Gastroesophageal sphincter (tissue), 4 donors: ENCODE data around the gene LSM2. TPM values are rescaled to one million over a fixed set of nuclear protein-coding genes. Genes with fewer than 3 reads are reported as not detected.
A peak's percentile ranks its signal among the peaks of the same experiment; 100 is the strongest.
"Not testable (repeated sequence)": the region's sequence is repeated elsewhere in the genome, so short reads cannot be mapped to it uniquely, and the experiment has no call there.

ENCODE experiments used
- ATAC-seq: fragments of 150-250 bp; one replicate; pipeline ENCODE4 v1.9.1; 2016; ENCODE audit warnings: mild to moderate bottlenecking, moderate library complexity
- H3K27ac ChIP-seq, 4 donors: fragments of 200-600 bp; sonication (generic) in 3 of 4; 1 replicate in 3 of 4; 2 replicates in 1 of 4; pipeline ENCODE4 v1.5.1; 2016 to 2019
- H3K27me3 ChIP-seq: fragments of 200-600 bp; sonication (generic); one replicate; pipeline ENCODE4 v1.5.1; 2019
- H3K36me3 ChIP-seq, 2 donors: fragments of 200-600 bp; sonication (generic); one replicate each; pipeline ENCODE4 v1.5.1; 2019; ENCODE audit warnings: control low read depth in 1 of 2
- H3K4me1 ChIP-seq, 3 donors: fragments of 200-600 bp; sonication (generic); 1 replicate in 2 of 3; 2 replicates in 1 of 3; pipeline ENCODE4 v1.5.1; 2016 to 2019; ENCODE audit warnings: control low read depth in 2 of 3
- H3K4me3 ChIP-seq, 2 donors: fragments of 200-600 bp; sonication (generic); one replicate each; pipeline ENCODE4 v1.5.1; 2019; ENCODE audit warnings: mild to moderate bottlenecking in 1 of 2, moderate library complexity in 1 of 2
- H3K9me3 ChIP-seq, 3 donors: fragments of 200-600 bp; sonication (generic); one replicate each; pipeline ENCODE4 v1.5.1; 2017 to 2019; ENCODE audit warnings: control low read depth in 2 of 3
- CTCF ChIP-seq, 4 experiments: fragments of 200-600 bp in 2 of 4; fragments of 450-650 bp in 2 of 4; sonication (generic) in 1 of 4; IDR thresholded peaks; one replicate each; pipeline ENCODE4 v1.5.1; 2017 to 2019; ENCODE audit warnings: antibody characterized with exemption in 4 of 4, mild to moderate bottlenecking in 2 of 4, moderate library complexity in 2 of 4
- EP300 ChIP-seq: sonication (generic); formaldehyde crosslinking; IDR thresholded peaks from one replicate; pipeline ENCODE4 v1.6.1; 2017; ENCODE audit warnings: antibody characterized with exemption, mild to moderate bottlenecking
- POLR2A ChIP-seq, 2 donors: fragments of 450-650 bp; IDR thresholded peaks; one replicate each; pipeline ENCODE4 v1.6.1; 2017; ENCODE audit warnings: antibody characterized with exemption in 2 of 2, mild to moderate bottlenecking in 2 of 2, moderate library complexity in 1 of 2
- POLR2AphosphoS5 ChIP-seq: sonication (generic); formaldehyde crosslinking; IDR thresholded peaks from one replicate; pipeline ENCODE4 v1.6.1; 2017; ENCODE audit warnings: antibody characterized with exemption
- WGBS, 2 donors: methylation state at CpG; one replicate each; pipeline ENCODE4 v1.1.5; 2018; ENCODE audit warnings: low coverage in 1 of 2; 5-methylcytosine and 5-hydroxymethylcytosine counted together
- total RNA-seq, 4 donors: library from RNA; depleted of rRNA; stranded (reverse); fragments of >200 nt; gene quantifications; one replicate each; pipeline ENCODE4 v1.1.0, GENCODE V29; 2016

LSM2 gene
- total RNA-seq, 4 donors from 2014 or later: 18.0 to 31.7 (median 28.5) TPM

GRCh38 chr6:31813465-31813849, 6.7 kb upstream of the LSM2 start:
- 92 to 98% methylated on average over 7 of the region's 7 CpGs for WGBS, 2 donors
- ATAC-seq: no peak
- TF ChIP-seq POLR2A (IDR thresholded peaks at IDR 0.05): no peak
- H3K27me3 ChIP-seq: no peaks in the 10 kb centered on the region
- peaks cover 3 to 23% (median 7%) of the 10 kb centered on the region in 3 donors for H3K4me1 ChIP-seq
- H3K36me3 ChIP-seq: no peaks in the 10 kb centered on the region
- H3K27ac ChIP-seq: peak overlapping the region; percentile 85 to 100 (median 94)
- H3K4me3 ChIP-seq: peak overlapping the region in 1 of 2 donors; percentile 60
- H3K9me3 ChIP-seq: no peaks in the 10 kb centered on the region

DNA sequence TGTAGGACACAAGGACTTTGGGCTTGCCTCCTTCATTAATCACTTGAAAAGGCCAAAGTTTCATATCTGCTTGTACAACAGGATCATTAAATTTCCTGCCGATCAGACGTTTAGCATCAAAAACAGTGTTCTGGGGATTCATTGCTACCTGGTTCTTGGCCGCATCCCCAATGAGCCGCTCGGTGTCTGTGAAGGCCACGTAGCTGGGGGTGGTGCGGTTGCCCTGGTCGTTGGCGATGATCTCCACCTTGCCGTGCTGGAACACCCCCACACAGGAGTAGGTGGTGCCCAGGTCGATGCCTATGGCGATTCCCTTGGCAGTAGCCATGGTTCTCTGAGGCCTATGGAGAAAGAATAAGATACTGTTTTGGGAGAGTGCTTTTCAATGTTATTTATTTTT, 4.9 kb upstream of the LSM2 start:
- no peak for TF ChIP-seq EP300
- no peak for TF ChIP-seq POLR2A (IDR thresholded peaks at IDR 0.05)
- no peak for TF ChIP-seq POLR2AphosphoS5
- TF ChIP-seq CTCF (IDR thresholded peaks at IDR 0.05): no peak
- no peak for ATAC-seq
- 94 to 96% methylated on average over 6 of the region's 12 CpGs for WGBS, 2 donors

DNA sequence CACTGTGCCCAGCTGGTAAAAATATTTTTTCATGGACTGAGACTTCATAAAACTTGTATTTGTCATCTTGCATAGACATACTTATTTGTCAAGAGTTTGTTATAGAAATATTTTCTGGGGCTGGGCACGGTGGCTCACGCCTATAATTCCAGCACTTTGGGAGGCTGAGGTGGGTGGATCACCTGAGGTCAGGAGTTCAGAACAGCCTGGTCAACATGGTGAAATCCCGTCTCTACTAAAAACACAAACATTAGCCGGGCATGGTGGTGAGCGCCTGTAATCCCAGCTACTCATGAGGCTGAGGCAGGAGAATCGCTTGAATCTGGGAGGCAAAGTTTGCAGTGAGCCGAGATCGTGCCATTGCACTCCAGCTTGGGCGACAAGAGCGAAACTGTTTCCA, 1.8 kb upstream of the LSM2 start:
- not testable (repeated sequence) for H3K9me3 ChIP-seq, H3K4me3 ChIP-seq, ATAC-seq, H3K36me3 ChIP-seq, H3K27me3 ChIP-seq
- H3K27ac ChIP-seq: peak overlapping the region in 1 of 4 donors; percentile 93
- WGBS, 2 donors: 85 to 88% methylated on average over 3 to 10 of the region's 10 CpGs
- peaks cover 4 to 33% (median 7%) of the 10 kb centered on the region in 3 donors for H3K4me1 ChIP-seq

More for the DNA sequence above, 4.9 kb upstream of the LSM2 start:
- Histone ChIP-seq H3K4me3 (no peak overlapping the region), H3K36me3 (no peaks in the 10 kb centered on the region), H3K4me1 (peaks cover 3 to 22% (median 7%) of the 10 kb centered on the region in 3 donors), H3K27ac (no peak overlapping the region), H3K9me3 (no peaks in the 10 kb centered on the region), H3K27me3 (no peaks in the 10 kb centered on the region)

DNA sequence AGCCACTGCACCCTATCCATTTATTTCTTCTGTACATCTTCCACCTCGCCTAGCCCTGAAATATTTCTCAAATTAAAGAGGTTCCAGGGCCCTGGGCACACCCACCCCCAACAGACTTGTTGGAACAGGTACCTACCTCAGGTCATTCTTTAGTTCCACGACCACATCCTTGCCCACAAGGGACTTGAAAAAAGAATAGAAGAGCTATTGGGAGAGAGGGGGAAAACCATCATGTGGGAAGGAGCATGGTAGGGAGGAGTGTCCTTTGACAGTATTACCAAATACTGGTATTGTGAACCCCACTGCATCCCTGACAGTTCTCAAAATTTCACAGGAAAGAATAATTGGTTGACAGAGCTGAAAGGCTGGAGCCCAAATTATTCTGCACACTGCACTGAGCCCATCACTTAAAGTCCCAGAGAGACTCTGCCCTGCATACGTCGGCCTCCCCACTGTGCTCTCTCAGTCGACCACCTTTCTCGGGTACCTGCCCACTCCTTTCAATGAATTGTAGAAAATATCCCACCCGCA, 762 bp downstream of the LSM2 start:
- WGBS, 2 donors: 3 to 12% methylated on average over 5 to 7 of the region's 7 CpGs
- ATAC-seq: peak; percentile 2
- TF ChIP-seq CTCF (IDR thresholded peaks at IDR 0.05): no peak
- no peak for TF ChIP-seq EP300
- no peak for TF ChIP-seq POLR2AphosphoS5
- TF ChIP-seq POLR2A (IDR thresholded peaks at IDR 0.05): no peak

DNA sequence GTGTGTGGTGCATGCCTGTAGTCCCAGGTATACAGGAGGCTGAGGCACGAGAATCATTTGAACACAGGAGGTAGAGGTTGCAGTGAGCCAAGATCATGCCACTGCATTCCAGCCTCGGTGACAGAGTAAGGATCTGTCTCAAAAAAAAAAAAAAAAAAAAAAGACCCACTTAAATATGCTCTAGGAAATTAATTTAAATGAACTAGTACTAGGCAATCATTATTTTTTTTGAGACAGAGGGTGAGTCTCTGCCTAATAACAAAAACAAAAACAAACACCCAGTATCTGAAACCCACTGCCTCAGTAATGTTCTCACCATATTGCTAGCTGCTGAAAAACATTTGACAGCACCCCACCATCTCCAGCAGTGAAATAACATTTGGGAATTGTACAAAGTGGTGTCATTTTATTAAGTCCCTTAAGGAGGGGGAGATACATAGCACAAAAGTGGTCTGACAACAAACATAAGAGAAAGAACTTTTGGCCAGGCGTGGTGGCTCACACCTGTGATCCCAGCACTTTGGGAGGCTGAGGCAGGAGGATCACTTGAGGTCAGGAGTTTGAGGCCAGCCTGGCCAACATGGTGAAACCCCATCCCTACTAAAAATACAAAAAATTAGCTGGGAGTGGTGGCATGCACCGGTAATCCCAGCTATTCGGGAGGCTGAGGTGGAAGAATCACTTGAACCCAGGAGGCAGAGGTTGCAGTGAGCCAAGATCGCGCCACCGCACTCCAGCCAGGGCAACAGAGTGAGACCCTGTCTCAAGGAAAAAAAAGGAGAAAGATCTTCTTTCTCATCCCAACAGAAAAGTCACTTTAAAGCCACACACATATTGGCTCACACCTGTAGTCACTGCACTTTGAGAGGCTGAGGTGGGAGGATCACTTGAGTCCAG, 5.5 kb downstream of the LSM2 start:
- not testable (repeated sequence) for H3K9me3 ChIP-seq, H3K27ac ChIP-seq, ATAC-seq, H3K27me3 ChIP-seq, H3K4me3 ChIP-seq
- WGBS, 2 donors: 86% methylated on average over 6 of the region's 8 CpGs; no CpG with 5 or more reads in 1 of the 2 donors
- H3K36me3 ChIP-seq: peaks cover 0 to 36% of the 10 kb centered on the region in 2 donors
- H3K4me1 ChIP-seq: peaks cover 3 to 18% (median 7%) of the 10 kb centered on the region in 3 donors

More for the DNA sequence above, 762 bp downstream of the LSM2 start:
- H3K4me3 ChIP-seq: peak overlapping the region; percentile 59 to 63
- peaks cover 0 to 24% of the 10 kb centered on the region in 2 donors for H3K36me3 ChIP-seq
- peaks cover 3 to 26% (median 5%) of the 10 kb centered on the region in 3 donors for H3K4me1 ChIP-seq
- H3K27me3 ChIP-seq: no peaks in the 10 kb centered on the region
- peak overlapping the region; percentile 90 to 96 (median 92) for H3K27ac ChIP-seq
- no peaks in the 10 kb centered on the region for H3K9me3 ChIP-seq

DNA sequence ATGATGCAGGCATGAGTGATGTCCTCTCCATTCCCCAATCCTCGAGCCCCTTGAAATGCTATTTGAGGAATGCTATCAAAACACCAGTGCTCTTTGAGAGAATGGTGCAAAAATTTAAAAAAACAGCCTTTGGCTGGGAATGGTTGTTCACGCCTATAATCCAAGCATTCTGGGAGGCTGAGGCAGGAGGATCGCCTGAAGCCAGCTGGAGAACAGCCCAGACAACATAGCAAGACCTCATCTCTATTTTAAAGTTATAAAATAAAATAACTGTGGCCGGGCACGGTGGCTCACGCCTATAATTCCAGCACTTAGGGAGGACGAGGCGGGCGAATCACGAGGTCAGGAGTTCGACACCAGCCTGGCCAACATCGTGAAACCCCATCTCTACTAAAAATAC, 7.0 kb downstream of the LSM2 start:
- 59 to 76% methylated on average over 5 to 12 of the region's 12 CpGs for WGBS, 2 donors
- H3K27me3 ChIP-seq: no peaks in the 10 kb centered on the region
- H3K36me3 ChIP-seq: peaks cover 0 to 36% of the 10 kb centered on the region in 2 donors
- TF ChIP-seq EP300 (no peak), POLR2A (IDR thresholded peaks at IDR 0.05) (no peak), POLR2AphosphoS5 (no peak), CTCF (IDR thresholded peaks at IDR 0.05) (no peak)
- no peak for ATAC-seq
- H3K9me3 ChIP-seq: no peaks in the 10 kb centered on the region
- no peak overlapping the region for H3K27ac ChIP-seq
- H3K4me3 ChIP-seq: no peak overlapping the region
- H3K4me1 ChIP-seq: peaks cover 0 to 12% (median 6%) of the 10 kb centered on the region in 3 donors
